ENCODE data around the gene SNCA. TPM values are rescaled to one million over a fixed set of nuclear protein-coding genes. Genes with fewer than 3 reads are reported as not detected.

SNCA gene
- total and polyA plus RNA-seq, 5 experiments from 2014 or later = not detected

DNA sequence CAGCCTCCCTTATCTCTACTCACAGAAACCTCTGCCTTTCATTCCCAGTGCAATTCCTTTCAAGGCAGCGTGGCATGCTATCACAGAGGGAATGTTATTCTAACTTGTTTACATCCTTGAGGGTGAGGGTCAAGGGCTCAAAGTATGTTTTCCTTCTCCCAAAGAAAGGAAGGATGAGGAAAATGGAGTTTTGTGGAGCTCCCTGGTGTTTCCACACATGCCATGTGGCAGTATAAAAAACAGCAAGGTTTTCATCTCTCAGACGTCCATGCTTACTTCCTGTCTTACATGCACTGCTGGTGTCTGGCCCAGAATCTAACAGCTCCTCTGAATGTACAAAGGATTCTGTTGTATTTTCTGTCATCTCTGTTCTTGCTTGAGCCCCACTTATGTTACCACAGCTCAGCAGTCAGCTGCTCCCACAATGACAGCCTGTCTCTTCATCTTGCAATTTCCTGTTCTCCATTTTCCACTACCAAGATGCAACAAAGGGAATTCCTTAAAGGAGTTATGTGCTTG lies 128.0 kb downstream of the SNCA start:
- H3K4me3 Mint-ChIP-seq = no peak overlapping the region
- peak in 1 of 10 donors; percentile 9 for DNase-seq
- peak in 1 of 2 donors; percentile 44 for ATAC-seq

DNA sequence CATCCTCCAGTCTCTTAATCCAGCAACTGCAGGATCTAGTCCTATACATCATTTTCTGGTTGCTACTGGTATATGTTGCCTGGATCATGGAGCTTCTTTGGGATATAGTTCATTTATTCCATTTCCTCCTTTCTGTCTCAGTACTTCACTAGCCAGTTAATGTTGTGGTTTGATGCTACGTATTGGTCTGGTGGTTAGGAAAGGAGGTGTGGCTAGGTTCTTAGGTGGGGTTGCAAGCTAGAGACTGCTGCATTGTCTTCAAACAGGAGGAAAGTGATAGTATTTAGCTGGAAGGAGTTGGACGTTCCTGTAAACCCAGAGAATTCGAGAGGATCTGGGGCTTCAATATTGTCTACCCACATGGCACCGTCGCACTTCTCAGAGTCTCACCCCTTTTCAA lies 129.5 kb downstream of the SNCA start:
- Mint-ChIP-seq H3K9me3 (no peaks in the 10 kb centered on the region), H3K27ac (no peak overlapping the region), H3K27me3 (peaks cover 0 to 4% (median 0%) of the 10 kb centered on the region in 5 donors), H3K36me3 (no peaks in the 10 kb centered on the region), H3K4me1 (peaks cover 0 to 18% (median 14%) of the 10 kb centered on the region in 4 donors), H3K4me3 (no peak overlapping the region)
- POLR2A ChIA-PET = no interaction called here
- DNase-seq (no peak), ATAC-seq (no peak)

More for the DNA sequence above, 128.0 kb downstream of the SNCA start:
- peaks cover 0 to 18% (median 14%) of the 10 kb centered on the region in 4 donors for H3K4me1 Mint-ChIP-seq
- H3K27me3 Mint-ChIP-seq = peaks cover 0 to 4% (median 0%) of the 10 kb centered on the region in 5 donors
- no peaks in the 10 kb centered on the region for H3K9me3 Mint-ChIP-seq
- no peaks in the 10 kb centered on the region for H3K36me3 Mint-ChIP-seq
- POLR2A ChIA-PET = no interaction called here
- H3K27ac Mint-ChIP-seq = peak overlapping the region in 2 of 10 donors; percentile 12 to 57

DNA sequence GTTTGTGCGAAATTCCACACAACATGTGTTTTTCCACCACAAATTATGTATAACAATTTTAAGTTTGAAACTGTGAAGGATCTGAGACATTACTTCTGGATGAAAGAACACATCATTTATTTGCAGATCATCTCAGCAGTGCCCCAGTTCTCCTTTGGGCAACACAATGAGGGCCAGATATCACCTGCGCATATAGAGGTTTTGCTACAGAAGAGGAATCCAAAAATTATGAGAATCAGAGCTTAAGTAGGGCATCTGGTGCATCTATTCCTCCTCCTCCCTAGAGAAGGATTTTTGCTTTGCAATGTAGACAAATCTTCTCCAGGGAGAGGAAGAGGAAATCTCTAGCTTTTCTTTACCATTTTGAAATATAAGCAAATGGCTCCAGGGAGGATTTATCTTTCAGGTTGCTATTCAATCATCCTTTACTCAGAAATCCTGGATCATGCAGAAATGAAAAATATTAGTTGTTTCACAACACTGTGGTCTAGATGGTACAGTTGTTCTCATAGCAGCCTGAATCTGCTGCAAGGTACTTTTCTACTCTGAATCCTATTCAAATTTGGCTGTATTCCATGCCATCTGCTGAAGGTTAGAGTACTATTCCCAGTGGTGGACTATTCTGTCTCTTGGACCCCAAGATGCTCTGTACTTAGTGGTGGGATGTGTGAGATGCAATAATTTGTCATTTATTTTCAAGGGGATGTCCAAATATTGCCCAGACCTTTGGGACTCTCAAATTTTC lies 132.1 kb downstream of the SNCA start:
- peaks cover 0 to 2% (median 0%) of the 10 kb centered on the region in 5 donors for H3K27me3 Mint-ChIP-seq
- H3K36me3 Mint-ChIP-seq = no peaks in the 10 kb centered on the region
- H3K9me3 Mint-ChIP-seq = peaks cover 0 to 4% (median 0%) of the 10 kb centered on the region in 9 donors
- H3K4me3 Mint-ChIP-seq = no peak overlapping the region
- H3K27ac Mint-ChIP-seq = no peak overlapping the region
- peaks cover 0 to 18% (median 14%) of the 10 kb centered on the region in 4 donors for H3K4me1 Mint-ChIP-seq
- ATAC-seq = no peak
- POLR2A ChIA-PET = no interaction called here
- DNase-seq = no peak

DNA sequence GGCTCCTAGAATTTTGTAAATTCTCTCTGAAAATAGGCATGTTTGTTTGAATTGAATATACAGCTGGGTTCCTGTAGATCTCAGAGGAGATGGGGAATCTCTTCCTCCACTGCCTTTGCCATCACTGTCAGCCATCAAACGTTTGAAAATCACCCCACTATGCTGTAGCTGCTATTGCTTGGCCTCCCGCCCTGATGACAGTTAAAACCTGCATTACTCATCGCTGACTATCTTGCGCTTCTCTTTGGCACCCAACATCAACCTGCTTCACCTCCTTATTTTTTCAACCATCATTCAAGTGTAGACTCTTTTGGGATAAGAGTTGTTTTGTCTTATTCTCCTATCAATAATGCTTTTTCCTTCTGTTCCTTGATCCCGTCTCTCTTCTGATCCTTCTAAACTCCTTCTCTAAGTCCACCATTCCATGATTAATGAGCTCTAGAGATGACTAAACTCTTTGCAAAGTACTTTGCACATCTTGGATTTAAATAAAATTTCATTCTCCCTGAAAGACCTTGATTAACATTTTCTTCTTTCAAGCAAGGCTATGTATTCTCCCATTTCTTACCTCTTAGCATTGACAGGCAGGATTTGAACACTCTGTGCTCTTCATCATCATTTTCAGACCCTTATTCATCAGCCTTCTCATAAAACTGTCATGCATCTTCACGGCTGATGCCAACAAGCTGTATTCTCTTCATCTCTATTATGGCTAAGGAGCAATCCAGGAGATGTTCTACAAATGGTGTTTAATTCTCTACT lies 133.0 kb downstream of the SNCA start:
- H3K9me3 Mint-ChIP-seq = peaks cover 0 to 4% (median 0%) of the 10 kb centered on the region in 9 donors
- H3K27me3 Mint-ChIP-seq = peaks cover 0 to 2% (median 0%) of the 10 kb centered on the region in 5 donors
- POLR2A ChIA-PET = no interaction called here
- H3K36me3 Mint-ChIP-seq = no peaks in the 10 kb centered on the region
- ATAC-seq = no peak
- H3K27ac Mint-ChIP-seq = no peak overlapping the region
- no peak overlapping the region for H3K4me3 Mint-ChIP-seq
- peaks cover 0 to 14% (median 9%) of the 10 kb centered on the region in 4 donors for H3K4me1 Mint-ChIP-seq
- DNase-seq = no peak

DNA sequence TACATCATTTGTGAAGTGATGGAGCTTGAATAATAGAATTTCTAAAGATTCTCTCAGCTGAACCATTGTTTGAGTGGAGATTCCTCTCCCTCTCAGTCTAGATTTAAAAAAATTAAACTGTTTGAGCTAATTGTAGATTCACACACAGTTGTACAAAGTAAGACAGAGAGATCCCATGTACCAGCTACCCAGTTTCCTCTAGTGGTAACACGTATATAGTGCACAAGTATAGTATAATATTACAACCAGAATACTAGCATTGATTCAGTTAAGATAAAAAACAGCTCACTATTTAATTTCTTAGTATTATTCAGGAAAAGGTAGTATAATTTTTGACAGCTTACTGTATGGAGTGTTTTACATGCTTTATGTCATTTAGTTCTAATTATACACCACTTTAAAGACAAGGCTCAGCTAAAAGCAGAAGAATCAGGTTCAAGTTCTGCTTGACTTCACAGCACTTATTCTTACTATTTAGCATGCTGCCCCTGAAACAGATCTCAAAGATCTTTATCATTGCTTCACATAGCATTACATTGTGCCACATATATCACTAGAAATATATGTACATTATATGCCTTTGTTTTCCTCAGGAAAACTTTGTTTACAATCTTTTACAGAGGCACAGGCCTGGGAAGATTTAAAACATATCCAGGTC lies 136.1 kb downstream of the SNCA start:
- Mint-ChIP-seq H3K9me3 (peaks cover 0 to 4% (median 0%) of the 10 kb centered on the region in 9 donors), H3K36me3 (no peaks in the 10 kb centered on the region), H3K27me3 (peaks cover 0 to 2% (median 0%) of the 10 kb centered on the region in 5 donors), H3K27ac (no peak overlapping the region), H3K4me1 (no peaks in the 10 kb centered on the region), H3K4me3 (no peak overlapping the region)
- no peak for ATAC-seq
- POLR2A ChIA-PET = no interaction called here
- DNase-seq = no peak

DNA sequence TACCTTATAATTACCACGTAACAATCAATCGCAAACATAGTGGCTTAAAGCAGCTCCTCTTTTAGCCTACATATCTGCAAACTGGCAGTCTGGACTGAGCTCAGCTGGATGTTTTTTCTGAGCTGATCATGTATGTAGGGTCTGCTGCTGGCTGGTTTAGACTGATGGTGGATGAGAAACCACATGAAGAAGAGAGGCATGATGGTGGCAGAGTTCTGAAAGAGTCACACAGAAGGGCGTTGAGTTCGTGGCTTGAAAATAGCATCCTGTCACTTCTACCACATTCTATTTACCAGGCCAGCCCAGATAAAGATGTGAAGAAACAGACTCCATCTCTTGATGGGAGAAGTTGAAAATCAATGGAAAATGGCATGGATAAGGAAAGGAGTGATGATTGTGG lies 151.3 kb downstream of the SNCA start:
- POLR2A ChIA-PET = no interaction called here
- H3K4me1 Mint-ChIP-seq = peaks cover 0 to 14% (median 5%) of the 10 kb centered on the region in 4 donors
- H3K9me3 Mint-ChIP-seq = peaks cover 0 to 1% (median 0%) of the 10 kb centered on the region in 9 donors
- peaks cover 3 to 15% (median 8%) of the 10 kb centered on the region in 5 donors for H3K27me3 Mint-ChIP-seq
- ATAC-seq (peak in 1 of 2 donors; percentile 36), DNase-seq (peak in 1 of 10 donors; percentile 10)
- peaks cover 0 to 5% (median 0%) of the 10 kb centered on the region in 3 donors for H3K36me3 Mint-ChIP-seq
- H3K27ac Mint-ChIP-seq = no peak overlapping the region
- peak overlapping the region in 1 of 10 donors; percentile 22 for H3K4me3 Mint-ChIP-seq

DNA sequence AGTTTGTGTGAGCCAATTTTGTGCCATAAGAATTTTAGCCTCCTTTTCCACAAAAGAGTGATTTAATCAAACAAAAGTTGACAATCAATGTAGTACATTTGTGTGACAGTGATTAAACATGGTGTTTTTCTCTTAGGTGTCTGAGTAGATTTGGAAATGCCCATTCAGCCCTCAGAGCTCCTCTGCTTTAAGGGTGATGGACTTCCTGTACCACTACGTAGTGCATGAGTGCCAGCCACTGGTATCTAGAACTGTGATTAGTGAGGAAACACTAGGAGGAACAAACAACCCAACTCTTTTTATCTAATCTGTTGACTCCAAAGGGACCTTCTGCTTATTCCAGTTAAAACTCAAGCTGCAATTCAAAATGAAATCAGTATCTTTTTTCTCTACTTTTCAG lies 151.7 kb downstream of the SNCA start:
- DNase-seq (no peak), ATAC-seq (peak in 1 of 2 donors; percentile 30)
- Mint-ChIP-seq H3K36me3 (peaks cover 0 to 5% (median 0%) of the 10 kb centered on the region in 3 donors), H3K27me3 (peaks cover 3 to 15% (median 8%) of the 10 kb centered on the region in 5 donors), H3K4me1 (peaks cover 0 to 14% (median 5%) of the 10 kb centered on the region in 4 donors), H3K9me3 (peaks cover 0 to 1% (median 0%) of the 10 kb centered on the region in 9 donors), H3K4me3 (no peak overlapping the region), H3K27ac (peak overlapping the region in 1 of 10 donors; percentile 71)
- POLR2A ChIA-PET = no interaction called here

DNA sequence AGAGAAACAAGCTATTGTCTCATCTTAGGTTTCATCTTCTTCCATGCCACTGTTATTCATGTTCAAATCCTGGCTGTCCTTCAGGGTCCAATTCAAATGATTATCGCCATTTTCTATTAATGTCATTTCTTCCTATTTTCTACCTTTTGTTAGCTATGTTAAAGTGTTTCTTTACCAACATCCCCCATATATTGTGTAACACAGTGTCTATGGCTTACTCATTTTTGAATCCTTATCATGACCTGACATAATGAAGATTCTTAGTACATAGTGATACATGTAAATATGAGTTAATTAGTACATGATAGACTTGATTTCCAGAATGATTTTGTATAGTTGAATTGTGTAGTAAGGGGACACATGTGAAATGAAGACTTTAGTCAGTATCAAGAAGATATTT lies 152.4 kb downstream of the SNCA start:
- Mint-ChIP-seq H3K9me3 (peaks cover 0 to 1% (median 0%) of the 10 kb centered on the region in 9 donors), H3K4me3 (no peak overlapping the region), H3K27me3 (peaks cover 3 to 15% (median 8%) of the 10 kb centered on the region in 5 donors), H3K27ac (no peak overlapping the region), H3K36me3 (peaks cover 0 to under 1% (median 0%) of the 10 kb centered on the region in 3 donors), H3K4me1 (peaks cover 0 to 16% (median 7%) of the 10 kb centered on the region in 4 donors)
- DNase-seq (no peak), ATAC-seq (no peak)
- POLR2A ChIA-PET = no interaction called here

DNA sequence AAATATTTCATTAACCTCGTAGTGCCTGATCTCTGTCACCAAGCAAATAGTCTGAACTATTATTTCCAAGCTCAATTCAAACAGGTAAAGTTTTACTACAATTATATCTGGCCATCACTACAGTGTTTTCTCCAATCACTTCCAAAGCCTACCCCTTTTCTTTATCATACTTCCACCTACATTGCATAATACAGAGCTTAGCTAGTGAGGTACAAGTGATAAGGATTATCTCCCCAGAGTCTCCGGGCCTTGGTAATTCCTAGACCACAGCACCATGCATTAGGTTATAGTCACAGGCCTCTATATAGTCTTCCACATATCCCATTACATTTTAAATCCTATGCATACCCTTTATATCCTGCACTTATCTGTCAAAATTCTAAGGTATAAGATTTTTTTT lies 154.2 kb downstream of the SNCA start:
- Mint-ChIP-seq H3K27ac (no peak overlapping the region), H3K4me3 (no peak overlapping the region), H3K4me1 (peaks cover 0 to 20% (median 9%) of the 10 kb centered on the region in 4 donors), H3K27me3 (peaks cover 3 to 14% (median 8%) of the 10 kb centered on the region in 5 donors), H3K9me3 (no peaks in the 10 kb centered on the region), H3K36me3 (no peaks in the 10 kb centered on the region)
- DNase-seq (no peak), ATAC-seq (no peak)
- POLR2A ChIA-PET = no interaction called here

DNA sequence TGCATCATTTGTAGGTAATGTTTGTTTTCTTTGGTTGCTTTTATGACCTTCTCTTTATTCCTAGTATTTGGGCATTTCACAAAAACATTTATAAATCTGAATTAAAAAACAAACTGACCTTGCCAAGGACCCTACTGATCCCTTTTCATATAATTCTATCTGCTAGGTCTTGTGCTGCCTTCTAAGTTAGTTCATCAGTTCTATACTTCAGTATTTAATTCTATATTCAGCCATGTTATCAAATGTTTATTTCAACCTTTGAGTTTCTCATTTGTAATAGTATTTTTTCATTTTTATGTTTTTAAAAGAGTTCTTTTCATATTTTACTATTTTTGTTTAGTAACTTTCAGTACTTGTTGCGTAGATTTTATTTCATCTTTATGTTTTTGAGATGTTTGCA lies 155.3 kb downstream of the SNCA start:
- POLR2A ChIA-PET = no interaction called here
- H3K4me1 Mint-ChIP-seq = peaks cover 0 to 18% (median 9%) of the 10 kb centered on the region in 4 donors
- H3K9me3 Mint-ChIP-seq = peaks cover 0 to 8% (median 2%) of the 10 kb centered on the region in 9 donors
- no peak overlapping the region for H3K4me3 Mint-ChIP-seq
- ATAC-seq (no peak), DNase-seq (no peak)
- no peaks in the 10 kb centered on the region for H3K36me3 Mint-ChIP-seq
- peaks cover 0 to 7% (median 3%) of the 10 kb centered on the region in 5 donors for H3K27me3 Mint-ChIP-seq
- no peak overlapping the region for H3K27ac Mint-ChIP-seq

DNA sequence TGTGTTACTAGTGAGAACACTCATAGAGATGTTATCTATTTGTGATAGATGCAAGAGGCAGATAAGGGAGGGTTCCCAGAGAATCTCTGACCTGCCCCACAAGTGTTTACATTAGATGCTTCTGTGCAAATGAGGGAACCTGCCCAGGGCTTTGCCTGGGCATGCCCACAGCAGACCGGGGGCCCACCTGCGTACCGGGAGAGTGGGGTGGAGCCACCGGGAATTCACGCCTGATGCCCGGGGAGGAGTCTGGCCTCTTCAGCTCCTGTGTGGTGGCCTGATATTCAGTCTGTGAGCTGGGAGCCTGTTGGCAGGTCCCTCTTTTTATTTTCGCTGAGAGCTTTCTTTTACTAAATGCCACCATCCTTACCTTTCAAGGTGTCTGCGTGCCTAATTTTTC lies 155.7 kb downstream of the SNCA start:
- Mint-ChIP-seq H3K36me3 (no peaks in the 10 kb centered on the region), H3K27ac (no peak overlapping the region), H3K9me3 (peaks cover 0 to 13% (median 4%) of the 10 kb centered on the region in 9 donors), H3K4me3 (no peak overlapping the region), H3K4me1 (peaks cover 0 to 18% (median 9%) of the 10 kb centered on the region in 4 donors), H3K27me3 (peaks cover 0 to 10% (median 2%) of the 10 kb centered on the region in 5 donors)
- no peak for DNase-seq
- ATAC-seq = no peak
- POLR2A ChIA-PET = no interaction called here

DNA sequence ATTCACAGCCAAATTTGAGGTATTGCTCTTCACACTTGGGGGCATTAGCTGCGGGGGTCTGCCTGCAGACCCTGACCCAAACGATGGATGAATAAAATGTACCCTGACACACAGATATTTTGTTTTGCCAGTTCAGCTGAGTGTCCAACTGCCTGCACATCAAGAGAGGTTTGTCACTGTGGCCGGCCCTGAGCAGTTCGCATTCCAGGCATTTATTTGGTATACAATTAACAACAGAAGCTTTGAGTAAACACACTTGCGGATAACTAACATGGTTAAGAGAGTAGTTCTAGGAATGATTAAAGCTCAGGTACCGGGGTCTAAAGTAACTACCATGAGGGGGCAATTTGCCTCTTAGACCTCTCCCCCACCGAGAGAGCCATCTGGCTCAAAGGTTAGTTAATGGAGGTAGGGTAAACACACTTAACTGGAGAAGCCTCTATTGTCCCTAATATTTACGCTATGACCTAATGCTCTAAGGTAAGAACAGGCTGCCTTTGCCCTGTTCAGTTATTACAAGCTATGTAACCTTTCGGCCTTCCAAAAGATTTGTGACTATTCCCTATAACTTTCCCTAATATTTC lies 162.0 kb downstream of the SNCA start:
- Mint-ChIP-seq H3K9me3 (peaks cover 0 to 15% (median 4%) of the 10 kb centered on the region in 9 donors), H3K4me1 (peaks cover 0 to 6% (median 4%) of the 10 kb centered on the region in 4 donors), H3K4me3 (no peak overlapping the region), H3K27me3 (peaks cover 5 to 37% (median 8%) of the 10 kb centered on the region in 5 donors), H3K36me3 (peaks cover 0 to 2% (median 0%) of the 10 kb centered on the region in 3 donors), H3K27ac (no peak overlapping the region)
- no peak for DNase-seq
- POLR2A ChIA-PET = no interaction called here
- no peak for ATAC-seq
